H1 (cell line): ENCODE results near the gene KCNC4. TPM values are rescaled to one million over a fixed set of nuclear protein-coding genes. Genes with fewer than 3 reads are reported as not detected.
A peak's percentile ranks its signal among the peaks of the same experiment; 100 is the strongest.

ENCODE experiments used
- CTCF ChIA-PET: fragments of 300-600 bp; sonication (Branson Sonifier 250); formaldehyde crosslinking; loops from one replicate; lab custom pipeline; 2021; ENCODE audit not compliant: partially characterized antibody; lab: Charles Lee
- POLR2A ChIA-PET: fragments of 300-600 bp; sonication (Branson Sonifier 250); formaldehyde crosslinking; loops from one replicate; lab custom pipeline; 2021; ENCODE audit warnings: inconsistent platforms; ENCODE audit not compliant: partially characterized antibody; lab: Charles Lee
- DNase-seq, 2 experiments: peaks; one replicate each; pipeline versions ENCODE4 v3.0.0 to v3.0.0-alpha.2; 2010 to 2022; ENCODE audit warnings: low spot score in 2 of 2, low read depth in 1 of 2, mixed read lengths in 1 of 2
- FAIRE-seq: peaks from 2 replicates; lab custom pipeline; 2011; peaks lifted over from hg19 to GRCh38; lab: Jason Lieb, UNC
- H2AFZ ChIP-seq: 2 replicates; pipeline ENCODE4 v1.8.1; 2012; ENCODE audit warnings: low read length, inconsistent platforms
- H2AK5ac ChIP-seq: 2 replicates; pipeline ENCODE4 v1.6.1; 2013; ENCODE audit warnings: low read depth, low read length
- H2BK120ac ChIP-seq: replicated peaks from 2 replicates; pipeline ENCODE3; 2013; ENCODE audit warnings: low read depth, low read length, inconsistent platforms
- H2BK12ac ChIP-seq: 2 replicates; pipeline ENCODE4 v1.6.1; 2013; ENCODE audit warnings: low read depth, low read length
- H2BK15ac ChIP-seq: 2 replicates; pipeline ENCODE4 v1.6.1; 2013; ENCODE audit warnings: low read length
- H2BK20ac ChIP-seq: 2 replicates; pipeline ENCODE4 v1.6.1; 2013; ENCODE audit warnings: low read length
- H2BK5ac ChIP-seq: 2 replicates; pipeline ENCODE4 v1.6.1; 2013; ENCODE audit warnings: low read depth, low read length
- H3K14ac ChIP-seq: 2 replicates; pipeline ENCODE4 v1.6.1; 2013; ENCODE audit warnings: inconsistent platforms; ENCODE audit not compliant: insufficient read length
- H3K18ac ChIP-seq: 2 replicates; pipeline ENCODE4 v1.6.1; 2013; ENCODE audit warnings: low read length; ENCODE audit errors: extremely low read depth
- H3K23ac ChIP-seq: 2 replicates; pipeline ENCODE4 v1.6.1; 2013; ENCODE audit warnings: inconsistent platforms; ENCODE audit not compliant: insufficient read length
- H3K23me2 ChIP-seq: 2 replicates; pipeline ENCODE4 v1.6.1; 2013; ENCODE audit warnings: low read depth, low read length
- H3K27ac ChIP-seq: 2 replicates; pipeline ENCODE4 v1.6.1; 2011; ENCODE audit warnings: low read depth, low read length, inconsistent platforms
- H3K27me3 ChIP-seq, 4 experiments: replicated peaks in 1 of 4; 1 replicate in 1 of 4; 2 replicates in 3 of 4; pipeline versions ENCODE4 v1.6.1 to v1.8.1; 2011 to 2013; ENCODE audit warnings: low read length in 3 of 4, mild to moderate bottlenecking in 3 of 4, inconsistent platforms in 2 of 4, mixed read lengths in 2 of 4, moderate library complexity in 1 of 4; ENCODE audit not compliant: control insufficient read depth in 3 of 4, insufficient read depth in 3 of 4; ENCODE audit errors: extremely low read depth in 1 of 4
- H3K36me3 ChIP-seq, 4 experiments: 2 replicates each; pipeline versions ENCODE4 v1.6.1 to v1.8.1; 2011 to 2013; ENCODE audit warnings: mild to moderate bottlenecking in 4 of 4, low read length in 3 of 4, moderate library complexity in 2 of 4, control low read depth in 1 of 4, inconsistent platforms in 1 of 4; ENCODE audit not compliant: insufficient read depth in 4 of 4, control insufficient read depth in 2 of 4
- H3K4ac ChIP-seq: replicated peaks from 2 replicates; pipeline ENCODE3; 2013; ENCODE audit warnings: low read length, low read depth, mixed read lengths, inconsistent platforms; ENCODE audit not compliant: insufficient read length
- H3K4me1 ChIP-seq, 4 experiments: replicated peaks in 1 of 4; 1 replicate in 1 of 4; 2 replicates in 3 of 4; pipeline versions ENCODE4 v1.6.1 to v1.8.1; 2011 to 2013; ENCODE audit warnings: low read length in 3 of 4, inconsistent platforms in 2 of 4, mixed read lengths in 1 of 4; ENCODE audit not compliant: insufficient read depth in 4 of 4, control insufficient read depth in 3 of 4
- H3K4me2 ChIP-seq, 2 experiments: 2 replicates each; pipeline versions ENCODE4 v1.6.1 to v1.8.1; 2011 to 2013; ENCODE audit warnings: low read depth in 2 of 2, low read length in 2 of 2, control low read depth in 1 of 2, inconsistent platforms in 1 of 2, mild to moderate bottlenecking in 1 of 2; ENCODE audit not compliant: insufficient read depth in 1 of 2
- H3K4me3 ChIP-seq, 4 experiments: fragments of 200-600, 300-600 bp in 1 of 4; sonication (generic), shearing (Covaris generic), sonication (Bioruptor Twin) in 1 of 4; 2 replicates each; pipeline versions ENCODE4 v1.5.1 to v1.8.1; 2011 to 2016; ENCODE audit warnings: low read length in 4 of 4, low read depth in 3 of 4, control low read depth in 2 of 4, inconsistent platforms in 2 of 4, mild to moderate bottlenecking in 2 of 4, mixed read lengths in 1 of 4, moderate library complexity in 1 of 4; ENCODE audit not compliant: insufficient read depth in 2 of 4; ENCODE audit errors: extremely low read depth in 1 of 4
- H3K56ac ChIP-seq: replicated peaks from 2 replicates; pipeline ENCODE3; 2013; ENCODE audit warnings: low read depth, mild to moderate bottlenecking, mixed read lengths, low read length, inconsistent platforms; ENCODE audit not compliant: insufficient read length
- H3K79me1 ChIP-seq: 2 replicates; pipeline ENCODE4 v1.6.1; 2013; ENCODE audit warnings: low read depth, low read length, control low read depth
- H3K79me2 ChIP-seq, 2 experiments: 2 replicates each; pipeline versions ENCODE4 v1.6.1 to v1.8.1; 2012 to 2013; ENCODE audit warnings: low read length in 2 of 2, mild to moderate bottlenecking in 2 of 2, inconsistent platforms in 1 of 2; ENCODE audit not compliant: insufficient read depth in 2 of 2, control insufficient read depth in 1 of 2
- H3K9ac ChIP-seq, 4 experiments: replicated peaks in 1 of 4; 1 replicate in 1 of 4; 2 replicates in 3 of 4; pipeline versions ENCODE4 v1.6.1 to v1.8.1; 2011 to 2013; ENCODE audit warnings: low read depth in 3 of 4, low read length in 3 of 4, control low read depth in 2 of 4, mild to moderate bottlenecking in 2 of 4, moderate library complexity in 2 of 4, inconsistent platforms in 1 of 4; ENCODE audit errors: extremely low read depth in 1 of 4
- H3K9me3 ChIP-seq, 2 experiments: 2 replicates each; pipeline versions ENCODE4 v1.6.1 to v1.8.1; 2012 to 2013; ENCODE audit warnings: mild to moderate bottlenecking in 2 of 2, moderate library complexity in 2 of 2, control low read depth in 1 of 2, inconsistent platforms in 1 of 2, low read depth in 1 of 2, low read length in 1 of 2, mixed read lengths in 1 of 2; ENCODE audit not compliant: insufficient read depth in 2 of 2
- H4K20me1 ChIP-seq, 2 experiments: replicated peaks in 1 of 2; 2 replicates each; pipeline versions ENCODE3 to v1.8.1; 2011 to 2013; ENCODE audit warnings: inconsistent platforms in 2 of 2, low read length in 2 of 2, mild to moderate bottlenecking in 1 of 2; ENCODE audit not compliant: insufficient read depth in 2 of 2, control insufficient read depth in 1 of 2
- H4K5ac ChIP-seq: 2 replicates; pipeline ENCODE4 v1.6.1; 2013; ENCODE audit warnings: low read length, low read depth, mixed read lengths, inconsistent platforms; ENCODE audit not compliant: insufficient read length
- H4K8ac ChIP-seq: 2 replicates; pipeline ENCODE4 v1.8.0; 2013; ENCODE audit warnings: mild to moderate bottlenecking, moderate library complexity, low read length, inconsistent platforms; ENCODE audit not compliant: insufficient read depth; ENCODE audit errors: extremely low read depth
- H4K91ac ChIP-seq: replicated peaks from 2 replicates; pipeline ENCODE3; 2013; ENCODE audit warnings: low read length, mixed read lengths, inconsistent platforms; ENCODE audit not compliant: insufficient read length
- CHD2 ChIP-seq: IDR thresholded peaks from 2 replicates; pipeline ENCODE4 v1.6.1; 2012; ENCODE audit warnings: low read length, improper control_type of control experiment
- POLR2AphosphoS5 ChIP-seq: IDR thresholded peaks from 2 replicates; pipeline ENCODE4 v1.6.1; 2011; ENCODE audit warnings: low read depth, low read length
- SRF ChIP-seq: IDR thresholded peaks from 2 replicates; pipeline ENCODE4 v1.6.1; 2011; ENCODE audit warnings: mild to moderate bottlenecking, low read depth, low read length, moderate library complexity
- TCF12 ChIP-seq: IDR thresholded peaks from 2 replicates; pipeline ENCODE4 v1.6.1; 2011; ENCODE audit warnings: low read depth, mild to moderate bottlenecking, low read length
- WGBS, 2 experiments: shearing (Covaris generic) in 1 of 2; methylation state at CpG; one replicate each; pipeline versions ENCODE4 v1.1.6 to v1.1.7; 2013 to 2015; ENCODE audit warnings: low lambda C conversion rate in 2 of 2, mixed read lengths in 2 of 2, inconsistent platforms in 1 of 2, low coverage in 1 of 2, missing lambda C conversion rate in 1 of 2; ENCODE audit not compliant: insufficient replicate concordance in 2 of 2, insufficient coverage in 1 of 2, insufficient read length in 1 of 2; ENCODE audit errors: extremely low coverage in 1 of 2, missing lambda C conversion rate in 1 of 2; 5-methylcytosine and 5-hydroxymethylcytosine counted together
- polyA plus RNA-seq, 7 experiments: library from polyadenylated mRNA; depleted of rRNA in 3 of 7; stranded (reverse) in 5 of 7; unstranded in 2 of 7; fragments of >200 nt in 5 of 7; fragments of 200-250 nt in 2 of 7; gene quantifications; 1 replicate in 5 of 7; 2 replicates in 1 of 7; 4 replicates in 1 of 7; pipeline versions ENCODE4 v1.2.1 to v1.2.3, GENCODE V29; 2011 to 2013; ENCODE audit warnings: missing spikeins in 2 of 7, mixed read lengths in 2 of 7
- total RNA-seq: library from RNA; stranded (reverse); fragmentation: NEBNext Ultra II Directional; extraction: Animal tissue kit (Norgen Biotek cat#: 25700); gene quantifications from 2 replicates; pipeline ENCODE4 v1.2.1, GENCODE V29; 2021

Gene KCNC4
- total and polyA plus RNA-seq, 2 of the 8 experiments (the other 6 are each of a cell fraction or from before 2014, with no cell fraction given), result 8.1 to 11.2 TPM

DNA sequence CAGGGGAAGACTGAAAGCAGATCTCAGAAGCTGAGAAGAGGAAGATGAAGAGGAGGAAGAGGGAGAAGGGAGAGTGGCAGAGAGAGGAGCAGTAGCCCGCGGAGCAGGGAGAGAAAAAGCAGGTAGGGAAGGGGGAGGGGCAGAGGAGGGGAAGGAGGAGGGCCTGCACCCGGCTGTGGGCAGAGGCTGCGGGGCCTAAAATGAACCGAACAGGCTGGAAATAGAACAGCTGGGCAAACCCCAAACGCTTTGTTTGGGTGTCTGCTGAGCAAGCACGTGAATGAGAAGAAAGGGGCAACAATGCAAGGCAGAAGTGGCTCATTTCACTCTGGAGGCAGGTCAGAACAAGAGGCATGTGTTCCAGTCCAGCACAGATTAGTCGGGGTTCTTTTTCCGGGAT, 33.5 kb downstream of the KCNC4 start:
- Histone ChIP-seq H2AK5ac (no peak overlapping the region), H3K56ac (no peak overlapping the region), H3K36me3 (no peaks in the 10 kb centered on the region), H3K23me2 (no peaks in the 10 kb centered on the region; the same call in 1 of the 2 replicates), H3K18ac (peak overlapping the region; percentile 82; the same call in 1 of the 2 replicates), H3K27me3 (no peaks in the 10 kb centered on the region; a peak in 3 of 7 replicates), H2BK120ac (no peak overlapping the region), H3K27ac (no peak overlapping the region), H4K8ac (no peak overlapping the region), H4K91ac (no peak overlapping the region), H2BK12ac (peak overlapping the region; percentile 92; the same call in 1 of the 2 replicates), H3K9ac (0 out of 7 replicates have a peak overlapping the region, but pooled peaks of 1 of the 4 experiments have one; percentile 54), H2BK15ac (peak overlapping the region; percentile 65; the same call in 1 of the 2 replicates), H3K4me1 (peaks cover 0 to 21% (median 14%) of the 10 kb centered on the region in 4 experiments; a peak in 6 of 7 replicates), H3K4me3 (no peak overlapping the region), H3K79me2 (no peaks in the 10 kb centered on the region), H3K9me3 (no peaks in the 10 kb centered on the region), H3K4me2 (peak overlapping the region; percentile 39 to 60), H3K4ac (no peak overlapping the region), H3K79me1 (no peaks in the 10 kb centered on the region), H3K23ac (no peak overlapping the region), H4K20me1 (no peaks in the 10 kb centered on the region), H4K5ac (no peak overlapping the region), H2BK20ac (peak overlapping the region; percentile 97), H2AFZ (peak overlapping the region; percentile 63; the same call in 1 of the 2 replicates), H3K14ac (no peak overlapping the region), H2BK5ac (peak overlapping the region; percentile 40; the same call in 1 of the 2 replicates)
- POLR2A ChIA-PET, result interaction anchor here (0.7 to 1.8 kb wide), 2 partner anchors 12 to 27 kb away, joined by 3 to 7 read pairs; no protein-coding TSS in a partner anchor
- FAIRE-seq (no peak), DNase-seq (no peak)
- CTCF ChIA-PET, result interaction anchor here (0.8 to 4.0 kb wide), 3 partner anchors 47 to 70 kb away, joined by 3 to 21 read pairs (median 3); no protein-coding TSS in a partner anchor
- 43% methylated on average over 9 of the region's 9 CpGs; no CpG with 5 or more reads in 1 of the 2 experiments for WGBS, 2 experiments
- TF ChIP-seq TCF12 (no peak), CHD2 (no peak), POLR2AphosphoS5 (no peak), SRF (no peak)
